PC-3 (cell line): ENCODE measurements around the gene HS3ST4.

Experiments used
- CTCF ChIP-seq: fragments of 300-600 bp; sonication (generic); conservative IDR thresholded peaks from 2 replicates; pipeline ENCODE4 v1.5.1; 2017; ENCODE audit warnings: antibody characterized with exemption, low read depth, mild to moderate bottlenecking, low read length
- EZH2 ChIP-seq: fragments of 300-600 bp; sonication (generic); IDR thresholded peaks from one replicate; pipeline ENCODE4 v1.6.1; 2017; ENCODE audit warnings: antibody characterized with exemption, mild to moderate bottlenecking, low read length; ENCODE audit not compliant: unreplicated experiment

GRCh38 chr16:25957707-25958106 is 265.9 kb downstream of the HS3ST4 start:
- TF ChIP-seq EZH2: no peak
- no peak for TF ChIP-seq CTCF
